GM18498 (cell line): ENCODE measurements around the gene CLPTM1.

Experiments used
- ATAC-seq: cut with Tn5 transposase; IDR thresholded peaks from one replicate; pipeline ENCODE4 v1.9.1; 2021; ENCODE audit warnings: mild to moderate bottlenecking, moderate library complexity; ENCODE audit not compliant: unreplicated experiment

The CLPTM1 gene

GRCh38 chr19:45008552-45008951 is 53.4 kb downstream of the CLPTM1 start:
- ATAC-seq = no peak

- ATAC-seq = no peak
Measured at GRCh38 chr19:45009625-45010255, 54.6 kb downstream of the CLPTM1 start.

GRCh38 chr19:45010306-45010705 is 55.1 kb downstream of the CLPTM1 start:
- ATAC-seq = no peak

- ATAC-seq = no peak
Measured at GRCh38 chr19:45011959-45012358, 56.8 kb downstream of the CLPTM1 start.

GRCh38 chr19:45016388-45017314 is 61.5 kb downstream of the CLPTM1 start:
- peak; percentile 79 for ATAC-seq

GRCh38 chr19:45019187-45019586 is 64.0 kb downstream of the CLPTM1 start:
- no peak for ATAC-seq

- no peak for ATAC-seq
Measured at GRCh38 chr19:45020071-45020470, 64.9 kb downstream of the CLPTM1 start.

GRCh38 chr19:45021971-45022370 is 66.8 kb downstream of the CLPTM1 start:
- ATAC-seq = no peak

GRCh38 chr19:45023048-45023447 is 67.9 kb downstream of the CLPTM1 start:
- no peak for ATAC-seq

- ATAC-seq = no peak
Measured at GRCh38 chr19:45025264-45025663, 70.1 kb downstream of the CLPTM1 start.

GRCh38 chr19:45027371-45027770 is 72.2 kb downstream of the CLPTM1 start:
- no peak for ATAC-seq

GRCh38 chr19:45030825-45031224 is 75.6 kb downstream of the CLPTM1 start:
- ATAC-seq = no peak

- ATAC-seq = no peak
Measured at GRCh38 chr19:45032421-45032820, 77.2 kb downstream of the CLPTM1 start.

GRCh38 chr19:45035755-45036154 is 80.6 kb downstream of the CLPTM1 start:
- no peak for ATAC-seq

GRCh38 chr19:45037393-45038169 is 82.4 kb downstream of the CLPTM1 start:
- ATAC-seq = no peak

- ATAC-seq = peak; percentile 87
Measured at GRCh38 chr19:45038931-45039893, 84.0 kb downstream of the CLPTM1 start, which contains the start of gene CLASRP. Gene CLASRP (plus strand): TSS chr19:45039045. CDS start chr19:45040213, 1,168 bp downstream.

GRCh38 chr19:45040059-45040771 is 85.0 kb downstream of the CLPTM1 start:
- ATAC-seq = no peak

GRCh38 chr19:45041125-45041524 is 85.9 kb downstream of the CLPTM1 start:
- ATAC-seq = no peak
